HepG2 (cell line): ENCODE measurements around the gene ZNF607. TPM values are rescaled to one million over a fixed set of nuclear protein-coding genes. Genes with fewer than 3 reads are reported as not detected.

Source experiments
- CEBPB ChIP-seq: IDR thresholded peaks from 2 replicates; pipeline ENCODE4 v1.6.1; 2011; ENCODE audit warnings: low read depth, low read length, improper control_type of control experiment, borderline replicate concordance
- FOXP1 ChIP-seq, 2 experiments: fragments of 450-650 bp in 1 of 2; IDR thresholded peaks; 2 replicates each; pipeline ENCODE4 v1.6.1; 2017 to 2018; ENCODE audit warnings: antibody characterized with exemption in 1 of 2
- GLI4 ChIP-seq: sonication (generic); formaldehyde crosslinking; IDR thresholded peaks from 2 replicates; pipeline ENCODE4 v1.5.1; 2020; ENCODE audit warnings: missing genetic modification reagents, mild to moderate bottlenecking, moderate library complexity, borderline replicate concordance
- HMGA1 ChIP-seq: sonication (generic); formaldehyde crosslinking; conservative IDR thresholded peaks from 2 replicates; pipeline ENCODE4 v1.4.0; 2020; ENCODE audit warnings: missing genetic modification reagents
- NFIC ChIP-seq: IDR thresholded peaks from 2 replicates; pipeline ENCODE4 v1.6.1; 2012; ENCODE audit warnings: mild to moderate bottlenecking, low read length, inconsistent platforms
- PAWR ChIP-seq: sonication (generic); formaldehyde crosslinking; IDR thresholded peaks from 2 replicates; pipeline ENCODE4 v1.4.0; 2020; ENCODE audit warnings: missing genetic modification reagents, mild to moderate bottlenecking, borderline replicate concordance
- PAX8 ChIP-seq: sonication (generic); formaldehyde crosslinking; IDR thresholded peaks from 2 replicates; pipeline ENCODE4 v1.8.0; 2022; ENCODE audit warnings: mild to moderate bottlenecking, missing genetic modification reagents, borderline replicate concordance
- RARA ChIP-seq: IDR thresholded peaks from 2 replicates; pipeline ENCODE4 v1.6.1; 2016; ENCODE audit warnings: missing genetic modification reagents, missing compliant biosample characterization
- SKI ChIP-seq: fragments of 450-650 bp; IDR thresholded peaks from one replicate; pipeline ENCODE4 v1.6.1; 2018; ENCODE audit warnings: mild to moderate bottlenecking; ENCODE audit not compliant: partially characterized antibody
- SNRNP70 ChIP-seq: fragments of 200-400 bp; formaldehyde crosslinking; IDR thresholded peaks from 2 replicates; pipeline ENCODE4 v1.6.1; 2017; ENCODE audit warnings: mild to moderate bottlenecking, low read depth, low read length, moderate library complexity
- ZBTB1 ChIP-seq: sonication (generic); formaldehyde crosslinking; IDR thresholded peaks from 2 replicates; pipeline ENCODE4 v1.4.0; 2020; ENCODE audit warnings: missing genetic modification reagents, borderline replicate concordance
- ZNF383 ChIP-seq: sonication (generic); formaldehyde crosslinking; IDR thresholded peaks from 2 replicates; pipeline ENCODE4 v1.4.0; 2020; ENCODE audit warnings: missing genetic modification reagents, mild to moderate bottlenecking, borderline replicate concordance
- ZNF501 ChIP-seq: sonication (generic); formaldehyde crosslinking; IDR thresholded peaks from 2 replicates; pipeline ENCODE4 v1.5.1; 2020; ENCODE audit warnings: mild to moderate bottlenecking, moderate library complexity, missing genetic modification reagents
- ZNF572 ChIP-seq: sonication (generic); formaldehyde crosslinking; IDR thresholded peaks from 2 replicates; pipeline ENCODE4 v1.5.1; 2020; ENCODE audit warnings: mild to moderate bottlenecking, missing genetic modification reagents
- polyA plus RNA-seq, 8 experiments: library from polyadenylated mRNA; depleted of rRNA in 3 of 8; stranded (reverse) in 7 of 8; unstranded in 1 of 8; fragments of >200 nt; fragmentation: Illumina TruSeq in 4 of 8; extraction: Trizol in 4 of 8; gene quantifications; 2 replicates each; pipeline versions ENCODE4 v1.2.1 to v1.2.3, GENCODE V29; 2011 to 2016; ENCODE audit warnings: low read depth in 4 of 8, missing spikeins in 1 of 8, mixed read lengths in 1 of 8; ENCODE audit not compliant: insufficient read depth in 1 of 8
- total RNA-seq, 5 experiments: library from RNA; depleted of rRNA; stranded (reverse); fragments of >200 nt; fragmentation: Illumina TruSeq; extraction: Trizol; gene quantifications; 2 replicates each; pipeline ENCODE4 v1.2.3, GENCODE V29; 2016; ENCODE audit warnings: low read depth in 1 of 5
- TF ChIP-seq, protein P1 (sequence below): sonication (generic); formaldehyde crosslinking; IDR thresholded peaks from 2 replicates; pipeline ENCODE4 v1.4.0; 2020; ENCODE audit warnings: missing genetic modification reagents
- TF ChIP-seq, protein P2 (sequence below): sonication (generic); formaldehyde crosslinking; IDR thresholded peaks from 2 replicates; pipeline ENCODE4 v1.8.0; 2022; ENCODE audit warnings: mild to moderate bottlenecking, missing genetic modification reagents, borderline replicate concordance
- TF ChIP-seq, protein P3 (sequence below): sonication (generic); formaldehyde crosslinking; IDR thresholded peaks from 2 replicates; pipeline ENCODE4 v1.4.0; 2020; ENCODE audit warnings: missing genetic modification reagents
- TF ChIP-seq, protein P4 (sequence below): sonication (generic); formaldehyde crosslinking; IDR thresholded peaks from 2 replicates; pipeline ENCODE4 v1.9.0; 2021; ENCODE audit warnings: missing genetic modification reagents, borderline replicate concordance

The ZNF607 gene
- total and polyA plus RNA-seq, 2 of the 13 experiments (the other 11 are each of a cell fraction or from before 2014, with no cell fraction given): 3.8 to 8.3 TPM

DNA sequence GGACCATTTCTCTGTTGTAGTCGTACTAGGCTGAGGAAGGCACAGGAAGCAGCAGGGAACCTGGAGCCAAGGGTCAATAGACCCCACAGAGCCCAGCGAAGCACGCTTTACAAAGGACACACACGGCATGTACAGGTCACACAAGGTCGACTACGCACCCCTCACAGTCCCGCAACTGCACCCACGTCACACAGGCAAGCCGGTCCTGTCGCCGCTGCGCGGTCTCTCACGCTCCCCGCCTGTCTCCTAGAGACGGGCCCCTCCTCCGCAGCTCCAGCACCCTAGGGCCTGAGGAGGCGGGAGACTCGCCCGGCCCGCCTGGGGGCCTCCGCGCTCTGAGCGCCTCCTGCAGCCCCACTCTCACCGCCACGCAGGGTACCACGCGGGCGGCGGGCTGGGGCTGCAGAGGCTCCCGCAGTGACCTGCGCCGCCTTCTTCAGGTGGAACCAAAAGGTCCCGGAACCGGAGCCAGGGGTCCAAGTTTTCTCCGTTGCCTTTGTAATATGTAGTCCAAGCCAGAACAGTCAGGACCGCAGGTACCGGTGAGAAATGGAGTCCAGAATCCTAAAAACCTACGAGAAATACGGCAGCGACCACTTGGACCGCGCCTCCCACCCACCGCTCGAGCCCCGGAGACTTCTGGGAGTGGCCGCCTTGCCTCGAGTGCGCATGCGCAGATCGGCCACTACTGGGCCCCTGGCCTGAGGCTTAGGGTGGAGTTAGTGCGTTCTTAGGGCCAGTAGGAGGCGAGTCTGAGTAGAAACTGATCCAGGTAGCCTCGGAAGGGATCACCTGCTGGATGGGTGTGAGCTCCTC lies at the start of gene ZNF607 (continued):
- TF ChIP-seq, protein P1, sequence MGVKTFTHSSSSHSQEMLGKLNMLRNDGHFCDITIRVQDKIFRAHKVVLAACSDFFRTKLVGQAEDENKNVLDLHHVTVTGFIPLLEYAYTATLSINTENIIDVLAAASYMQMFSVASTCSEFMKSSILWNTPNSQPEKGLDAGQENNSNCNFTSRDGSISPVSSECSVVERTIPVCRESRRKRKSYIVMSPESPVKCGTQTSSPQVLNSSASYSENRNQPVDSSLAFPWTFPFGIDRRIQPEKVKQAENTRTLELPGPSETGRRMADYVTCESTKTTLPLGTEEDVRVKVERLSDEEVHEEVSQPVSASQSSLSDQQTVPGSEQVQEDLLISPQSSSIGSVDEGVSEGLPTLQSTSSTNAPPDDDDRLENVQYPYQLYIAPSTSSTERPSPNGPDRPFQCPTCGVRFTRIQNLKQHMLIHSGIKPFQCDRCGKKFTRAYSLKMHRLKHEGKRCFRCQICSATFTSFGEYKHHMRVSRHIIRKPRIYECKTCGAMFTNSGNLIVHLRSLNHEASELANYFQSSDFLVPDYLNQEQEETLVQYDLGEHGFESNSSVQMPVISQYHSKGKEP (CRISPR knock-in tag): no peak
- TF ChIP-seq, protein P2, sequence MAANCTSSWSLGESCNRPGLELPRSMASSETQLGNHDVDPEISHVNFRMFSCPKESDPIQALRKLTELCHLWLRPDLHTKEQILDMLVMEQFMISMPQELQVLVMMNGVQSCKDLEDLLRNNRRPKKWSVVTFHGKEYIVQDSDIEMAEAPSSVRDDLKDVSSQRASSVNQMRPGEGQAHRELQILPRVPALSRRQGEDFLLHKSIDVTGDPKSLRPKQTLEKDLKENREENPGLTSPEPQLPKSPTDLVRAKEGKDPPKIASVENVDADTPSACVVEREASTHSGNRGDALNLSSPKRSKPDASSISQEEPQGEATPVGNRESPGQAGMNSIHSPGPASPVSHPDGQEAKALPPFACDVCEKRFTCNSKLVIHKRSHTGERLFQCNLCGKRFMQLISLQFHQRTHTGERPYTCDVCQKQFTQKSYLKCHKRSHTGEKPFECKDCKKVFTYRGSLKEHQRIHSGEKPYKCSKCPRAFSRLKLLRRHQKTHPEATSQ: no peak
- TF ChIP-seq PAWR (CRISPR knock-in tag): no peak
- TF ChIP-seq ZBTB1 (CRISPR knock-in tag): no peak
- TF ChIP-seq ZNF572 (CRISPR knock-in tag): 0 out of 2 replicates have a peak, but pooled peaks have one; percentile 38
- TF ChIP-seq RARA (CRISPR knock-in tag): 0 out of 2 replicates have a peak, but pooled peaks have one; percentile 18
- peak; percentile 90 for TF ChIP-seq ZNF501
- TF ChIP-seq GLI4 (CRISPR knock-in tag): peak; percentile 68; the same call in 1 of the 2 replicates
- TF ChIP-seq NFIC: no peak
- no peak for TF ChIP-seq SKI
- TF ChIP-seq, protein P3, sequence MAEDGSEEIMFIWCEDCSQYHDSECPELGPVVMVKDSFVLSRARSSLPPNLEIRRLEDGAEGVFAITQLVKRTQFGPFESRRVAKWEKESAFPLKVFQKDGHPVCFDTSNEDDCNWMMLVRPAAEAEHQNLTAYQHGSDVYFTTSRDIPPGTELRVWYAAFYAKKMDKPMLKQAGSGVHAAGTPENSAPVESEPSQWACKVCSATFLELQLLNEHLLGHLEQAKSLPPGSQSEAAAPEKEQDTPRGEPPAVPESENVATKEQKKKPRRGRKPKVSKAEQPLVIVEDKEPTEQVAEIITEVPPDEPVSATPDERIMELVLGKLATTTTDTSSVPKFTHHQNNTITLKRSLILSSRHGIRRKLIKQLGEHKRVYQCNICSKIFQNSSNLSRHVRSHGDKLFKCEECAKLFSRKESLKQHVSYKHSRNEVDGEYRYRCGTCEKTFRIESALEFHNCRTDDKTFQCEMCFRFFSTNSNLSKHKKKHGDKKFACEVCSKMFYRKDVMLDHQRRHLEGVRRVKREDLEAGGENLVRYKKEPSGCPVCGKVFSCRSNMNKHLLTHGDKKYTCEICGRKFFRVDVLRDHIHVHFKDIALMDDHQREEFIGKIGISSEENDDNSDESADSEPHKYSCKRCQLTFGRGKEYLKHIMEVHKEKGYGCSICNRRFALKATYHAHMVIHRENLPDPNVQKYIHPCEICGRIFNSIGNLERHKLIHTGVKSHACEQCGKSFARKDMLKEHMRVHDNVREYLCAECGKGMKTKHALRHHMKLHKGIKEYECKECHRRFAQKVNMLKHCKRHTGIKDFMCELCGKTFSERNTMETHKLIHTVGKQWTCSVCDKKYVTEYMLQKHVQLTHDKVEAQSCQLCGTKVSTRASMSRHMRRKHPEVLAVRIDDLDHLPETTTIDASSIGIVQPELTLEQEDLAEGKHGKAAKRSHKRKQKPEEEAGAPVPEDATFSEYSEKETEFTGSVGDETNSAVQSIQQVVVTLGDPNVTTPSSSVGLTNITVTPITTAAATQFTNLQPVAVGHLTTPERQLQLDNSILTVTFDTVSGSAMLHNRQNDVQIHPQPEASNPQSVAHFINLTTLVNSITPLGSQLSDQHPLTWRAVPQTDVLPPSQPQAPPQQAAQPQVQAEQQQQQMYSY: no peak
- TF ChIP-seq, protein P4, sequence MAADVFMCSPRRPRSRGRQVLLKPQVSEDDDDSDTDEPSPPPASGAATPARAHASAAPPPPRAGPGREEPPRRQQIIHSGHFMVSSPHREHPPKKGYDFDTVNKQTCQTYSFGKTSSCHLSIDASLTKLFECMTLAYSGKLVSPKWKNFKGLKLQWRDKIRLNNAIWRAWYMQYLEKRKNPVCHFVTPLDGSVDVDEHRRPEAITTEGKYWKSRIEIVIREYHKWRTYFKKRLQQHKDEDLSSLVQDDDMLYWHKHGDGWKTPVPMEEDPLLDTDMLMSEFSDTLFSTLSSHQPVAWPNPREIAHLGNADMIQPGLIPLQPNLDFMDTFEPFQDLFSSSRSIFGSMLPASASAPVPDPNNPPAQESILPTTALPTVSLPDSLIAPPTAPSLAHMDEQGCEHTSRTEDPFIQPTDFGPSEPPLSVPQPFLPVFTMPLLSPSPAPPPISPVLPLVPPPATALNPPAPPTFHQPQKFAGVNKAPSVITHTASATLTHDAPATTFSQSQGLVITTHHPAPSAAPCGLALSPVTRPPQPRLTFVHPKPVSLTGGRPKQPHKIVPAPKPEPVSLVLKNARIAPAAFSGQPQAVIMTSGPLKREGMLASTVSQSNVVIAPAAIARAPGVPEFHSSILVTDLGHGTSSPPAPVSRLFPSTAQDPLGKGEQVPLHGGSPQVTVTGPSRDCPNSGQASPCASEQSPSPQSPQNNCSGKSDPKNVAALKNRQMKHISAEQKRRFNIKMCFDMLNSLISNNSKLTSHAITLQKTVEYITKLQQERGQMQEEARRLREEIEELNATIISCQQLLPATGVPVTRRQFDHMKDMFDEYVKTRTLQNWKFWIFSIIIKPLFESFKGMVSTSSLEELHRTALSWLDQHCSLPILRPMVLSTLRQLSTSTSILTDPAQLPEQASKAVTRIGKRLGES (CRISPR knock-in tag): no peak
- no peak for TF ChIP-seq ZNF383 (CRISPR knock-in tag)
- no peak for TF ChIP-seq SNRNP70
- no peak for TF ChIP-seq CEBPB
- no peak for TF ChIP-seq PAX8 (CRISPR knock-in tag)
- TF ChIP-seq HMGA1 (CRISPR knock-in tag): no peak
- TF ChIP-seq FOXP1 (IDR thresholded peaks at IDR 0.05): no peak
- no peak for TF ChIP-seq FOXP1 (CRISPR knock-in tag; IDR thresholded peaks at IDR 0.05)
